ENCODE measurements around the gene CEMIP2.

The CEMIP2 gene

GRCh38 chr9:71647094-71647591 is 121.2 kb downstream of the CEMIP2 start:
- TF ChIP-seq CTCF (IDR thresholded peaks at IDR 0.05; ENCODE audit: insufficient read depth, low read depth, low read length, missing control alignments), result no peak
- DNase-seq (ENCODE audit: low read depth), result peak; percentile 82
- no peak overlapping the region for H3K4me3 ChIP-seq (ENCODE audit: low read length)

GRCh38 chr9:71646131-71646530 is 122.2 kb downstream of the CEMIP2 start:
- TF ChIP-seq CTCF (IDR thresholded peaks at IDR 0.05; ENCODE audit: insufficient read depth, low read depth, low read length, missing control alignments), result no peak
- no peak overlapping the region for H3K4me3 ChIP-seq (ENCODE audit: low read length)
- no peak for DNase-seq (ENCODE audit: low read depth)

- TF ChIP-seq CTCF (IDR thresholded peaks at IDR 0.05; ENCODE audit: insufficient read depth, low read depth, low read length, missing control alignments), result no peak
- no peak for DNase-seq (ENCODE audit: low read depth)
- no peak overlapping the region for H3K4me3 ChIP-seq (ENCODE audit: low read length)
Measured at GRCh38 chr9:71644819-71645362, 123.4 kb downstream of the CEMIP2 start.

- DNase-seq (ENCODE audit: low read depth), result peak; percentile 47
- H3K4me3 ChIP-seq (ENCODE audit: low read length), result no peak overlapping the region
- TF ChIP-seq CTCF (IDR thresholded peaks at IDR 0.05; ENCODE audit: insufficient read depth, low read depth, low read length, missing control alignments), result no peak
Measured at GRCh38 chr9:71643330-71643729, 125.0 kb downstream of the CEMIP2 start.

- TF ChIP-seq CTCF (IDR thresholded peaks at IDR 0.05; ENCODE audit: insufficient read depth, low read depth, low read length, missing control alignments), result no peak
- no peak for DNase-seq (ENCODE audit: low read depth)
- H3K4me3 ChIP-seq (ENCODE audit: low read length), result no peak overlapping the region
Measured at GRCh38 chr9:71642056-71642455, 126.3 kb downstream of the CEMIP2 start.

- no peak for TF ChIP-seq CTCF (IDR thresholded peaks at IDR 0.05; ENCODE audit: insufficient read depth, low read depth, low read length, missing control alignments)
- H3K4me3 ChIP-seq (ENCODE audit: low read length), result no peak overlapping the region
- DNase-seq (ENCODE audit: low read depth), result no peak
Measured at GRCh38 chr9:71638627-71639026, 129.7 kb downstream of the CEMIP2 start.

- DNase-seq (ENCODE audit: low read depth), result no peak
- H3K4me3 ChIP-seq (ENCODE audit: low read length), result no peak overlapping the region
- TF ChIP-seq CTCF (IDR thresholded peaks at IDR 0.05; ENCODE audit: insufficient read depth, low read depth, low read length, missing control alignments), result no peak
Measured at GRCh38 chr9:71637926-71638325, 130.4 kb downstream of the CEMIP2 start.
